SKM-1 treated with dmso at 0.1 percent for 144 hours (cell line): ENCODE data around the gene ALPK3.
A peak's percentile ranks its signal among the peaks of the same experiment; 100 is the strongest.
"Not testable (repeated sequence)": the region's sequence is repeated elsewhere in the genome, so short reads cannot be mapped to it uniquely, and the experiment has no call there.

Experiments
- DNase-seq: peaks from one replicate; lab custom pipeline; 2025; ENCODE audit not compliant: unreplicated experiment; lab: John Stamatoyannopoulos, UW

ALPK3 gene

GRCh38 chr15:84869510-84869909 is 52.4 kb downstream of the ALPK3 start:
- no peak for DNase-seq

- no peak for DNase-seq
Observed at GRCh38 chr15:84871428-84871985, 54.4 kb downstream of the ALPK3 start.

- no peak for DNase-seq
Observed at GRCh38 chr15:84872009-84872910, 55.1 kb downstream of the ALPK3 start.

- DNase-seq = no peak
Observed at GRCh38 chr15:84873997-84874396, 56.8 kb downstream of the ALPK3 start.

GRCh38 chr15:84874981-84875699 is 58.0 kb downstream of the ALPK3 start:
- no peak for DNase-seq

- no peak for DNase-seq
Observed at GRCh38 chr15:84876269-84876668, 59.1 kb downstream of the ALPK3 start.

- not testable (repeated sequence) for DNase-seq
Observed at GRCh38 chr15:84877701-84878100, 60.5 kb downstream of the ALPK3 start.

- peak; percentile 74 for DNase-seq
Observed at GRCh38 chr15:84878504-84878903, 61.3 kb downstream of the ALPK3 start.

- DNase-seq = no peak
Observed at GRCh38 chr15:84879088-84879780, 62.1 kb downstream of the ALPK3 start.

- no peak for DNase-seq
Observed at GRCh38 chr15:84880007-84880406, 62.9 kb downstream of the ALPK3 start.

GRCh38 chr15:84880822-84881519 is 63.8 kb downstream of the ALPK3 start:
- no peak for DNase-seq

GRCh38 chr15:84881520-84881830 is 64.3 kb downstream of the ALPK3 start:
- DNase-seq = no peak

GRCh38 chr15:84883466-84883865 is 66.3 kb downstream of the ALPK3 start:
- no peak for DNase-seq

GRCh38 chr15:84883916-84884781 is 67.0 kb downstream of the ALPK3 start, which contains the start of gene SLC28A1:
TSS of gene SLC28A1 (plus strand) at chr15:84884662. CDS start at chr15:84887761, 3,099 bp downstream.
- DNase-seq = no peak

- no peak for DNase-seq
Observed at GRCh38 chr15:84885801-84886200, 68.6 kb downstream of the ALPK3 start.

GRCh38 chr15:84886211-84886983 is 69.2 kb downstream of the ALPK3 start:
- DNase-seq = no peak

GRCh38 chr15:84886984-84887299 is 69.8 kb downstream of the ALPK3 start:
- DNase-seq = no peak

GRCh38 chr15:84887938-84888337 is 70.8 kb downstream of the ALPK3 start:
- no peak for DNase-seq

- no peak for DNase-seq
Observed at GRCh38 chr15:84888639-84889038, 71.5 kb downstream of the ALPK3 start.
